Pancreas (tissue), 10 donors: ENCODE measurements around the gene IL4R. TPM values are rescaled to one million over a fixed set of nuclear protein-coding genes. Genes with fewer than 3 reads are reported as not detected.

Experiments used
- ATAC-seq, 4 donors: fragments of 200-7000 bp; cut with Tn5 transposase; one replicate each; pipeline versions ENCODE4 v1.8.0 to v1.9.1; 2020; ENCODE audit warnings: mild to moderate bottlenecking in 4 of 4, moderate library complexity in 4 of 4
- DNase-seq, 6 donors: peaks; one replicate each; pipeline ENCODE4 v3.0.0-alpha.2; 2020
- FAIRE-seq: peaks from 2 replicates; lab custom pipeline; 2012; peaks lifted over from hg19 to GRCh38; lab: Jason Lieb, UNC
- H3K27ac ChIP-seq, 4 donors: fragments of 200-600 bp; sonication (generic); 1 replicate in 3 of 4; 2 replicates in 1 of 4; pipeline versions ENCODE4 v1.5.0 to v1.8.0; 2020
- H3K27me3 ChIP-seq, 4 donors: fragments of 200-600 bp; one replicate each; pipeline ENCODE4 v1.8.0; 2021
- H3K36me3 ChIP-seq, 3 donors: fragments of 200-600 bp; sonication (generic) in 1 of 3; one replicate each; pipeline versions ENCODE4 v1.5.0 to v1.8.0; 2020 to 2021
- H3K4me1 ChIP-seq, 3 donors: fragments of 200-600 bp; one replicate each; pipeline ENCODE4 v1.8.0; 2021
- H3K4me3 ChIP-seq, 4 donors: fragments of 200-600 bp; sonication (generic) in 2 of 4; one replicate each; pipeline versions ENCODE4 v1.5.0 to v1.8.0; 2020 to 2021
- H3K9me3 ChIP-seq, 4 donors: fragments of 200-600 bp; one replicate each; pipeline ENCODE4 v1.8.0; 2021
- CTCF ChIP-seq, 4 donors: fragments of 200-600 bp; sonication (generic) in 3 of 4; IDR thresholded peaks; one replicate each; pipeline versions ENCODE4 v1.5.0 to v1.8.0; 2021; ENCODE audit warnings: antibody characterized with exemption in 4 of 4
- WGBS, 2 donors: extraction: QIAGEN DNeasy Blood & Tissue Kit; methylation state at CpG; one replicate each; pipeline ENCODE4 v1.1.7; 2013; 5-methylcytosine and 5-hydroxymethylcytosine counted together
- intact Hi-C, 3 donors: fragments of 100-400 bp; cut with DNase I; formaldehyde crosslinking; loops; one replicate each; pipeline versions ENCODE4 v1.11.1 to v1.14.2; 2022
- polyA plus RNA-seq, 2 donors: library from polyadenylated mRNA; stranded (reverse); fragments of 200-250 nt; gene quantifications; one replicate each; pipeline ENCODE4 v1.2.3, GENCODE V29; 2013
- total RNA-seq, 6 donors: library from RNA; stranded (reverse); fragmentation: NEBNext Ultra II Directional in 4 of 6; extraction: Animal tissue kit (Norgen Biotek cat#: 25700) in 4 of 6; gene quantifications; one replicate each; pipeline versions ENCODE4 v1.2.1 to v1.2.4, GENCODE V29; 2021 to 2023
- donor health status: healthy with polysubstance abuse.
- donor health status: DM: no; HTN: no; CAD: no; lungs with moderate emphysema.
- donor health status: DM: no; HTN: no; CAD: no.
- donor health status: control.
- donor health status: control.
- donor health status: Bipolar disorder and iron deficiency.
- donor health status: DM: yes; HTN: yes; CAD: no.
- donor health status: DM: no; HTN: no; CAD: no.
- donor health status: DM: no; HTN: no; CAD: no.
- donor health status: DM: yes; HTN: yes; CAD: no.

Gene IL4R
- total and polyA plus RNA-seq, 8 donors = 16.0 to 58.7 (median 30.3) TPM

- FAIRE-seq (no peak), ATAC-seq (no peak), DNase-seq (peak in 1 of 6 donors; percentile 10)
- intact Hi-C loops = no loop called here
- 89 to 92% methylated on average over 6 of the region's 6 CpGs for WGBS, 2 donors
- H3K27me3 ChIP-seq = no peaks in the 10 kb centered on the region
- H3K36me3 ChIP-seq = peaks cover 0 to 3% (median 0%) of the 10 kb centered on the region in 3 donors
- TF ChIP-seq CTCF (IDR thresholded peaks at IDR 0.05) = no peak
- no peak overlapping the region for H3K4me3 ChIP-seq
- H3K9me3 ChIP-seq = no peaks in the 10 kb centered on the region
- H3K27ac ChIP-seq = no peak overlapping the region
- peaks cover 0 to 19% (median 0%) of the 10 kb centered on the region in 3 donors for H3K4me1 ChIP-seq
Observed at GRCh38 chr16:27332105-27332504, 18.3 kb downstream of the IL4R start.

- 82 to 94% methylated on average over 6 of the region's 6 CpGs for WGBS, 2 donors
- no peak overlapping the region for H3K27ac ChIP-seq
- no peak for TF ChIP-seq CTCF (IDR thresholded peaks at IDR 0.05)
- intact Hi-C loops = no loop called here
- no peak for FAIRE-seq
- H3K4me3 ChIP-seq = no peak overlapping the region
- H3K4me1 ChIP-seq = peaks cover 0 to 9% (median 0%) of the 10 kb centered on the region in 3 donors
- ATAC-seq = no peak
- H3K36me3 ChIP-seq = peaks cover 0 to 3% (median 0%) of the 10 kb centered on the region in 3 donors
- H3K27me3 ChIP-seq = no peaks in the 10 kb centered on the region
- DNase-seq = no peak
- H3K9me3 ChIP-seq = no peaks in the 10 kb centered on the region
Observed at GRCh38 chr16:27333104-27333503, 19.3 kb downstream of the IL4R start.

- ATAC-seq = no peak
Observed at GRCh38 chr16:27333549-27333948, 19.8 kb downstream of the IL4R start.

DNA sequence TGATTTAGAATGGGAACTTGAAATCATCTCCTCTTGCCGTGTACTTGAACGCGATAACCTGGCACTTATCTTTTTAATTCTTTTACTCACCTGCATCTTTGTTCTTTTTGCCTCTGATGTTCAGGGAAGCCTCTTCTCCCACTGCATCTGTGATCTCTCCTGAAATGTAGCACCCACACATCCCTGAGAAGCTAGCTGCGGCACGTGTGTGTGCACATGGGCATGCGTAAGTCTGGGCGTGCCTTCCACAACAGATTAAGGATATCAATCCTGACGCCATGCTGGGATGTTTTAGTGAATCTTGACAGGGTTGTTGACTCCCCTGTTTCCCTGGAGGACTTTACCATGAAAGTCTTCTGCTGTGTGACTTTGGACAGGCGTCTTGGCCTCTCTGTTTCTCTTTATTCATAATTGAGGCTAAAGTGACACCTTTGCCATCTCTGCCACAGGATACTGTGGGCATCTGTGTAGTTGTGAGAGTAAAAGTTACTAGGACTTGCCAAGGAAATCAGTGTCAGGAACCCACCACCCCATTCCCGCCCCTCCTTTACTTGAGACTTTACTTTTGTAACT, 20.5 kb downstream of the IL4R start:
- H3K9me3 ChIP-seq = no peaks in the 10 kb centered on the region
- H3K27me3 ChIP-seq = no peaks in the 10 kb centered on the region
- DNase-seq (no peak), ATAC-seq (no peak), FAIRE-seq (no peak)
- TF ChIP-seq CTCF (IDR thresholded peaks at IDR 0.05) = no peak
- peaks cover 0 to 3% (median 0%) of the 10 kb centered on the region in 3 donors for H3K36me3 ChIP-seq
- peaks cover 0 to 3% (median 0%) of the 10 kb centered on the region in 3 donors for H3K4me1 ChIP-seq
- intact Hi-C loops = no loop called here
- WGBS, 2 donors = 90 to 95% methylated on average over 10 of the region's 10 CpGs
- H3K27ac ChIP-seq = no peak overlapping the region
- no peak overlapping the region for H3K4me3 ChIP-seq

More at GRCh38 chr16:27333549-27333948, 19.8 kb downstream of the IL4R start:
- FAIRE-seq = no peak
- Histone ChIP-seq H3K4me3 (no peak overlapping the region), H3K4me1 (peaks cover 0 to 5% (median 0%) of the 10 kb centered on the region in 3 donors), H3K9me3 (no peaks in the 10 kb centered on the region), H3K36me3 (peaks cover 0 to 3% (median 0%) of the 10 kb centered on the region in 3 donors), H3K27me3 (no peaks in the 10 kb centered on the region), H3K27ac (no peak overlapping the region)
- intact Hi-C loops = no loop called here
- no peak for TF ChIP-seq CTCF (IDR thresholded peaks at IDR 0.05)
- WGBS, 2 donors = 84 to 87% methylated on average over 3 of the region's 3 CpGs
- DNase-seq = no peak

GRCh38 chr16:27334838-27335237, 21.1 kb downstream of the IL4R start:
- no peak overlapping the region for H3K4me3 ChIP-seq
- no peaks in the 10 kb centered on the region for H3K9me3 ChIP-seq
- ATAC-seq = no peak
- no peaks in the 10 kb centered on the region for H3K27me3 ChIP-seq
- peaks cover 0 to 3% (median 0%) of the 10 kb centered on the region in 3 donors for H3K36me3 ChIP-seq
- no peak overlapping the region for H3K27ac ChIP-seq
- DNase-seq = no peak
- FAIRE-seq = no peak
- 79 to 87% methylated on average over 7 of the region's 7 CpGs for WGBS, 2 donors
- no peak for TF ChIP-seq CTCF (IDR thresholded peaks at IDR 0.05)
- H3K4me1 ChIP-seq = peaks cover 0 to 3% (median 0%) of the 10 kb centered on the region in 3 donors
- intact Hi-C loops = no loop called here
